Umbilical cord (tissue), 2 donors: ENCODE results near the gene CDH4. TPM values are rescaled to one million over a fixed set of nuclear protein-coding genes. Genes with fewer than 3 reads are reported as not detected.
"Not testable (repeated sequence)": the region's sequence is repeated elsewhere in the genome, so short reads cannot be mapped to it uniquely, and the experiment has no call there.

Experiments
- DNase-seq: peaks from one replicate; pipeline ENCODE4 v3.0.0-alpha.2; 2015; ENCODE audit warnings: low spot score
- total RNA-seq: library from RNA; depleted of rRNA; stranded (reverse); fragments of >200 nt; gene quantifications from one replicate; pipeline ENCODE4 v1.2.3, GENCODE V29; 2014; ENCODE audit warnings: low replicate concordance; ENCODE audit not compliant: insufficient read depth

The CDH4 gene
- total RNA-seq, 1 donor from 2014 or later: 0.48 TPM

GRCh38 chr20:61385296-61385695 is 133.2 kb downstream of the CDH4 start:
- DNase-seq: no peak

- DNase-seq: no peak
These were observed 133.7 kb downstream of the CDH4 start for GRCh38 chr20:61385731-61386130.

DNA sequence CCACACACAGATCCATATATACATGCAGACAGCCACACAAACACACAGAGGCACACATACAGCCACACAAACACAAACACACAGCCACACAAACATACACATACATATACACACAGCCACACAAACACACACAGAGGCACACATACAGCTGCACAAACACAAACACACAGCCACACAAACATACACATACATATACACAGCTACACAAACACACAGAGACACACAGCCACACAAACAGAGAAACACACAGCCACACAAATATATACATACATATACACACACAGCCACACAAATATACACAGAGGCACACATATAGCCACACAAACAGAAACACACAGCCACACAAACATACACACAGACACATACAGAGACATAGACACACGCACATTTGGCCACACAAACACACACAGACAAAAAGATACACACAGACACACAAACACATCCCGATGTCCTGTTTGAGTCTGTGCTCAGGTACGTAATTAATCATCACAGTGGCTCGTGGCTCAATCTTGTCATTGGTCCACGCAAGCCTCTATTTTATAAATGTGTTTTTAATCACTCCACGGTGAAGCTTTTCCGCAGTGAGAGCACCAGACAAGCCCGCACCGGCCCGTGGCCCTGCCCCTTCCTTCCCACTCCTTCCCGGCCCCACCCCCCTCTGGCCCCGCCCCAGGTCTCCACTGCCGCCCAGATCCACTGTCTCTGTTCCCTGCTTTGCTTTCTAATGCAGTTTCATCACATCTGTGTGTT is 135.3 kb downstream of the CDH4 start:
- peak; percentile 11 for DNase-seq

- DNase-seq: no peak
These were observed 135.9 kb downstream of the CDH4 start for GRCh38 chr20:61387954-61388348.

- DNase-seq: no peak
These were observed 137.0 kb downstream of the CDH4 start for GRCh38 chr20:61389077-61389476.

- no peak for DNase-seq
These were observed 139.1 kb downstream of the CDH4 start for GRCh38 chr20:61391185-61391584.

- DNase-seq: no peak
These were observed 139.9 kb downstream of the CDH4 start for GRCh38 chr20:61391812-61392520.

DNA sequence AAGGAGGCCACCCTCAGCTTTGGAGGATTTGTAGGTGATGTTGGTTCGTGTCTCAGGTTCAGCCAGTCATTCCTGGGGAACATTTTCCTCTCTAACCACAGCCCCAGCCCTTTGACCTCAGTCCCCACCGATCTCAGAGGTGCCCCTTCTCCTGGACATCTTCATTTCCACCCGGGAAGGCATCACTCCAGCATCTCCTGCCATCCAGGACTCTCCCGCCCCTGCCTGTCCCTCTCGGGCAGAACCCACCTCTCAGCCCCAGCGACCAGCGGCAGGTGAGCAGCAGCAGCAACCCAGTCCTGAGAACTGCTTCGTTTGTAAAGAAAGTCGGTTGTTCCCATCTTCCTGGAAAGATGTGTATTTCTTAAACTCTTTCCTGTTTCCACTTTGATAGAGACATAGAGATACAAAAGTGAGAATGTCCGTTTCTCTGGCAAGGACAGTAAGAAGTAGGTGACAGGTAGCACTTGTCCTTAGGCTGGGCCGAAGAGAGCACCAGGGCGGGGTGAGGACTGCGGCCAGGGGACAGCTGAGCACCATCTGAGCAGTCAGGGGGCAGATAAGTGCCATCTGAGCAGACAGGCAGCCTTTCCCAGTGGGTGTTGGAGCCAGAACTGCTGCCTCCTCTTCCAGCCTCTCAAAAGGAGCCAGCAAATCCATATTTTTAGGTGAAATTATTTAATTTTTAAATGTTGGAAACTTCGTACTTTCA is 142.2 kb downstream of the CDH4 start:
- DNase-seq: no peak

- no peak for DNase-seq
These were observed 144.3 kb downstream of the CDH4 start for GRCh38 chr20:61396262-61396848.

GRCh38 chr20:61397146-61397545 is 145.1 kb downstream of the CDH4 start:
- DNase-seq: no peak

- no peak for DNase-seq
These were observed 145.7 kb downstream of the CDH4 start for GRCh38 chr20:61397790-61398189.

- DNase-seq: no peak
These were observed 147.4 kb downstream of the CDH4 start for GRCh38 chr20:61399433-61399832.

GRCh38 chr20:61400499-61400898 is 148.4 kb downstream of the CDH4 start:
- DNase-seq: no peak

- DNase-seq: no peak
These were observed 152.2 kb downstream of the CDH4 start for GRCh38 chr20:61404303-61404702.

DNA sequence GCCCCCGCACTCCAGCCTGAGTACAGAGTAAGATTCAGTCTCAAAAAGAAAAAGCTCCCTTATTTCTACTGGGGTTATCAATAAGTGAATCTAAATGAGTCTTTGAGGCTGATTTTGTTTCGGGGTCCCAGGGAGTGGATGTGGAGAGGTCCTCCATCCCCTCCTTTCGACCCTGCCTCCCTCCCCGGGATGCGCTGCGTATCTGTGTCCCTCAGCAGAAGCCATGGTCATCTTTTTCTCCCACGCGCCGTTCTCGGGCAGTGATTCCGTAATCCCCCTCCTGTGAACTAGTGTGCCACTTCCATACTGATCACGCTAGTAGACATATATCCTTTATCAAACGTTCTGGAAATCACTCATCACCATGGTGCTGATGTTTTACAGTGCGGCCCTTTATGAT is 152.9 kb downstream of the CDH4 start:
- no peak for DNase-seq

GRCh38 chr20:61406773-61407172 is 154.7 kb downstream of the CDH4 start:
- not testable (repeated sequence) for DNase-seq

DNA sequence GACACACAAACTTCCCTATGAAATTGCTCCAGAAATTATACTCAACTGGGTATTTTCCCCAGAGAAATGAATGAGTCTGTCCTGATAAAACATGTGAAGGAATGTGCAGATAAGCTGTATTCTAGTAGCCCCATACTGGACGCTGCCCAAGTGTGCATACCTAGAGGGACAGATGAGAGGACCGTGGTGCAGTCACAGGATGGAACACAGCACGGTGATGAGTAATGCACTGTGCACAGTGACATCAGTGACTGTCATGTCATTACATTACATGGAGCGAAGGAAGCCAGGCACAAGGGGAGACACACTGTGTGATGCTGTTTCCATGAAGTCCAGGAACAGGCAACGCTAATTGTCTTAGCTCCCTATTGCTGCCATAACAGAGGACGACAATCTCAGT is 155.5 kb downstream of the CDH4 start:
- DNase-seq: no peak

GRCh38 chr20:61408951-61409740 is 157.1 kb downstream of the CDH4 start:
- no peak for DNase-seq

DNA sequence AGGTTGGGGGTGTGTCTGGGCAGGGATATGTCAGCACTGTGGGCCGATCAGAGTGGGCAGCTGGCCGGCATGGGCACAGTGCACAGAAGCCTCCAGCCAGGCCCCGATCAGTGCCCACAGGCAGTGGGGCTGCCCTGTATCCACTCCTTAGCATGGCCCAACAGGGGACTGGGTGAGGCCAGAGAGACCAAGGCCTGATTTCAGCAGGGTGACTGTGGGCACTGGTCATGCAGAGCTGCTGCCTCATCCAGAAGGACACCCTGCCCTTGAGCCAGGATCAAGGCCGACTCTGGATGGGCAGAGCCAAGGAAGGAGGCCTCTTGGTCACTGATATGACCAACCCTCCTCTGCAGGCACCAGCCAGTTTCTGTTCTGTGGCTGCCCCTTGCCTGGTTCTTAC is 159.7 kb downstream of the CDH4 start:
- DNase-seq: no peak

- DNase-seq: no peak
These were observed 161.7 kb downstream of the CDH4 start for GRCh38 chr20:61413752-61414151.

- no peak for DNase-seq
These were observed 162.5 kb downstream of the CDH4 start for GRCh38 chr20:61414455-61414991.
